H9 (cell line): ENCODE data around the gene LZTR1. TPM values are rescaled to one million over a fixed set of nuclear protein-coding genes. Genes with fewer than 3 reads are reported as not detected.

ENCODE experiments used
- DNase-seq: peaks from one replicate; pipeline ENCODE4 v3.0.0-alpha.2; 2017
- H2AFZ ChIP-seq: one replicate; pipeline ENCODE4 v1.6.1; 2013; ENCODE audit warnings: mild to moderate bottlenecking, low read length, control low read depth, moderate library complexity
- H2AK5ac ChIP-seq: 2 replicates; pipeline ENCODE4 v1.6.1; 2013; ENCODE audit warnings: low read length, control low read depth, mixed read lengths; ENCODE audit not compliant: insufficient read length
- H2BK120ac ChIP-seq: one replicate; pipeline ENCODE4 v1.6.1; 2013; ENCODE audit warnings: low read depth, mild to moderate bottlenecking, low read length, control low read depth, inconsistent platforms; ENCODE audit not compliant: poor library complexity, severe bottlenecking
- H2BK12ac ChIP-seq: 2 replicates; pipeline ENCODE4 v1.6.1; 2013; ENCODE audit warnings: low read length, control low read depth, mixed read lengths, low read depth; ENCODE audit not compliant: insufficient read length
- H2BK15ac ChIP-seq: 2 replicates; pipeline ENCODE4 v1.6.1; 2013; ENCODE audit warnings: low read depth, low read length, control low read depth
- H2BK20ac ChIP-seq: one replicate; pipeline ENCODE4 v1.6.1; 2013; ENCODE audit warnings: low read depth, mild to moderate bottlenecking, low read length, control low read depth, inconsistent platforms; ENCODE audit not compliant: poor library complexity, severe bottlenecking
- H2BK5ac ChIP-seq: 2 replicates; pipeline ENCODE4 v1.6.1; 2013; ENCODE audit warnings: low read length, control low read depth, mixed read lengths; ENCODE audit not compliant: insufficient read length
- H3K14ac ChIP-seq: 2 replicates; pipeline ENCODE4 v1.6.1; 2013; ENCODE audit warnings: low read length, control low read depth; ENCODE audit not compliant: insufficient read depth
- H3K18ac ChIP-seq: 2 replicates; pipeline ENCODE4 v1.6.1; 2013; ENCODE audit warnings: low read depth, mild to moderate bottlenecking, mixed read lengths, low read length, control low read depth; ENCODE audit not compliant: insufficient read length
- H3K23ac ChIP-seq: 2 replicates; pipeline ENCODE4 v1.6.1; 2013; ENCODE audit warnings: low read length, control low read depth, mixed read lengths, low read depth; ENCODE audit not compliant: insufficient read length
- H3K23me2 ChIP-seq: 2 replicates; pipeline ENCODE4 v1.6.1; 2013; ENCODE audit warnings: low read depth, mild to moderate bottlenecking, mixed read lengths, low read length, control low read depth; ENCODE audit not compliant: insufficient read length, poor library complexity, severe bottlenecking
- H3K27ac ChIP-seq: 2 replicates; pipeline ENCODE4 v1.5.1; 2013; ENCODE audit warnings: low read length, control low read depth, mixed read lengths, low read depth; ENCODE audit not compliant: insufficient read length
- H3K27me3 ChIP-seq: 2 replicates; pipeline ENCODE4 v1.6.1; 2013; ENCODE audit warnings: low read length, control low read depth, inconsistent platforms; ENCODE audit not compliant: insufficient read depth
- H3K4ac ChIP-seq: 2 replicates; pipeline ENCODE4 v1.6.1; 2013; ENCODE audit warnings: low read depth, mild to moderate bottlenecking, control low read depth, inconsistent platforms, low read length, moderate library complexity
- H3K4me1 ChIP-seq: 2 replicates; pipeline ENCODE4 v1.6.1; 2013; ENCODE audit warnings: low read length, control low read depth, inconsistent platforms; ENCODE audit not compliant: insufficient read depth
- H3K4me2 ChIP-seq: 2 replicates; pipeline ENCODE4 v1.6.1; 2013; ENCODE audit warnings: low read length, control low read depth, mixed read lengths; ENCODE audit not compliant: insufficient read length, insufficient read depth
- H3K56ac ChIP-seq: 2 replicates; pipeline ENCODE4 v1.6.1; 2013; ENCODE audit warnings: low read depth, mild to moderate bottlenecking, mixed read lengths, low read length, control low read depth; ENCODE audit not compliant: insufficient read length
- H3K79me1 ChIP-seq: 2 replicates; pipeline ENCODE4 v1.6.1; 2013; ENCODE audit warnings: low read depth, mild to moderate bottlenecking, moderate library complexity, low read length, control low read depth, inconsistent platforms; ENCODE audit not compliant: insufficient read depth, poor library complexity, severe bottlenecking
- H3K79me2 ChIP-seq: 2 replicates; pipeline ENCODE4 v1.6.1; 2013; ENCODE audit warnings: low read length, control low read depth, inconsistent platforms; ENCODE audit not compliant: insufficient read depth
- H3K9ac ChIP-seq: 2 replicates; pipeline ENCODE4 v1.6.1; 2013; ENCODE audit warnings: low read length, control low read depth, mixed read lengths; ENCODE audit not compliant: insufficient read length; ENCODE audit errors: extremely low read depth
- H3K9me3 ChIP-seq: one replicate; pipeline ENCODE4 v1.6.1; 2013; ENCODE audit warnings: low read depth, low read length, inconsistent platforms; ENCODE audit not compliant: control insufficient read depth
- H3T11ph ChIP-seq: one replicate; pipeline ENCODE4 v1.6.1; 2013; ENCODE audit warnings: mild to moderate bottlenecking, low read length, control low read depth, inconsistent platforms
- H4K20me1 ChIP-seq: one replicate; pipeline ENCODE4 v1.6.1; 2013; ENCODE audit not compliant: control insufficient read depth, insufficient read length, insufficient read depth
- H4K5ac ChIP-seq: 2 replicates; pipeline ENCODE4 v1.6.1; 2013; ENCODE audit warnings: low read depth, mild to moderate bottlenecking, mixed read lengths, low read length, control low read depth; ENCODE audit not compliant: insufficient read length
- H4K8ac ChIP-seq: replicated peaks from 2 replicates; pipeline ENCODE4 v1.6.1; 2013; ENCODE audit warnings: low read length, control low read depth, mixed read lengths, low read depth; ENCODE audit not compliant: insufficient read length
- H4K91ac ChIP-seq: 2 replicates; pipeline ENCODE4 v1.6.1; 2013; ENCODE audit warnings: low read depth, mild to moderate bottlenecking, moderate library complexity, mixed read lengths, low read length, control low read depth; ENCODE audit not compliant: insufficient read length
- H3K27ac Mint-ChIP-seq, 3 experiments: 2 replicates in 2 of 3; 3 replicates in 1 of 3; pipeline ENCODE4 v1.8.0; 2020 to 2021; ENCODE audit warnings: mixed read lengths in 3 of 3, mild to moderate bottlenecking in 1 of 3, moderate library complexity in 1 of 3
- H3K27me3 Mint-ChIP-seq: 2 replicates; pipeline ENCODE4 v1.8.0; 2021; ENCODE audit warnings: low read depth, mild to moderate bottlenecking, moderate library complexity, mixed read lengths
- H3K36me3 Mint-ChIP-seq, 3 experiments: 2 replicates in 2 of 3; 3 replicates in 1 of 3; pipeline ENCODE4 v1.8.0; 2020 to 2021; ENCODE audit warnings: low read depth in 3 of 3, mixed read lengths in 3 of 3; ENCODE audit not compliant: insufficient read depth in 1 of 3
- H3K4me1 Mint-ChIP-seq, 2 experiments: 2 replicates each; pipeline ENCODE4 v1.8.0; 2020; ENCODE audit warnings: mixed read lengths in 2 of 2
- H3K4me3 Mint-ChIP-seq, 2 experiments: 2 replicates in 1 of 2; 3 replicates in 1 of 2; pipeline ENCODE4 v1.8.0; 2020 to 2021; ENCODE audit warnings: mild to moderate bottlenecking in 2 of 2, mixed read lengths in 2 of 2, moderate library complexity in 1 of 2
- H3K9me3 Mint-ChIP-seq, 2 experiments: 2 replicates in 1 of 2; 3 replicates in 1 of 2; pipeline ENCODE4 v1.8.0; 2020; ENCODE audit warnings: mild to moderate bottlenecking in 2 of 2, mixed read lengths in 2 of 2, moderate library complexity in 1 of 2
- CTCF ChIP-seq: fragments of 200-600 bp; sonication (generic); conservative IDR thresholded peaks from 3 replicates; pipeline ENCODE4 v1.8.0; 2021; ENCODE audit warnings: antibody characterized with exemption, mild to moderate bottlenecking
- WGBS: extraction: QIAGEN DNeasy Blood & Tissue Kit; methylation state at CpG from one replicate; pipeline ENCODE4 v1.1.7; 2013; ENCODE audit warnings: missing lambda C conversion rate, low lambda C conversion rate, mixed read lengths; ENCODE audit not compliant: insufficient read length; ENCODE audit errors: extremely low coverage; 5-methylcytosine and 5-hydroxymethylcytosine counted together
- total RNA-seq: library from RNA; stranded (reverse); gene quantifications from 2 replicates; pipeline ENCODE4 v1.2.1, GENCODE V29; 2021

The LZTR1 gene
- total RNA-seq, 1 experiment from 2014 or later, result 47.0 TPM

GRCh38 chr22:21025266-21025665 is 43.2 kb downstream of the LZTR1 start:
- H3K36me3 Mint-ChIP-seq, result no peaks in the 10 kb centered on the region
- H3T11ph ChIP-seq, result no peak overlapping the region
- no peak overlapping the region; a peak in 1 of 5 replicates for H3K4me3 Mint-ChIP-seq
- H3K23me2 ChIP-seq, result no peaks in the 10 kb centered on the region
- peaks cover 10 to 18% of the 10 kb centered on the region in 2 experiments for H3K4me1 Mint-ChIP-seq
- no peak for DNase-seq
- H2BK12ac ChIP-seq, result no peak overlapping the region
- H4K8ac ChIP-seq, result no peak overlapping the region
- peaks cover under 1% of the 10 kb centered on the region in 2 experiments; a peak in 3 of 5 replicates for H3K9me3 Mint-ChIP-seq
- no peaks in the 10 kb centered on the region for H4K20me1 ChIP-seq
- H3K4me2 ChIP-seq, result no peak overlapping the region
- H2BK15ac ChIP-seq, result no peak overlapping the region
- no peak overlapping the region for H3K27ac ChIP-seq
- no peaks in the 10 kb centered on the region for H3K27me3 ChIP-seq
- H3K23ac ChIP-seq, result no peak overlapping the region
- H3K9ac ChIP-seq, result no peak overlapping the region
- no peak overlapping the region for H2BK20ac ChIP-seq
- no peak overlapping the region for H3K18ac ChIP-seq
- H2AK5ac ChIP-seq, result no peak overlapping the region
- no peak overlapping the region for H3K14ac ChIP-seq
- WGBS, result no CpG with 5 or more reads among the region's 8 CpGs
- H3K79me1 ChIP-seq, result no peaks in the 10 kb centered on the region
- no peak overlapping the region for H2AFZ ChIP-seq
- no peak overlapping the region for H2BK5ac ChIP-seq
- H4K5ac ChIP-seq, result no peak overlapping the region
- no peak overlapping the region for H3K56ac ChIP-seq
- H2BK120ac ChIP-seq, result no peak overlapping the region
- no peak overlapping the region for H3K4ac ChIP-seq
- H4K91ac ChIP-seq, result no peak overlapping the region
- H3K27me3 Mint-ChIP-seq, result peaks cover 11% of the 10 kb centered on the region
- no peaks in the 10 kb centered on the region for H3K79me2 ChIP-seq
- TF ChIP-seq CTCF, result no peak
- H3K4me1 ChIP-seq, result no peaks in the 10 kb centered on the region; the same call in 1 of the 2 replicates
- no peaks in the 10 kb centered on the region for H3K9me3 ChIP-seq
- H3K27ac Mint-ChIP-seq, result no peak overlapping the region; a peak in 1 of 7 replicates
